ENCODE measurements around the gene KIF19.

Gene KIF19

DNA sequence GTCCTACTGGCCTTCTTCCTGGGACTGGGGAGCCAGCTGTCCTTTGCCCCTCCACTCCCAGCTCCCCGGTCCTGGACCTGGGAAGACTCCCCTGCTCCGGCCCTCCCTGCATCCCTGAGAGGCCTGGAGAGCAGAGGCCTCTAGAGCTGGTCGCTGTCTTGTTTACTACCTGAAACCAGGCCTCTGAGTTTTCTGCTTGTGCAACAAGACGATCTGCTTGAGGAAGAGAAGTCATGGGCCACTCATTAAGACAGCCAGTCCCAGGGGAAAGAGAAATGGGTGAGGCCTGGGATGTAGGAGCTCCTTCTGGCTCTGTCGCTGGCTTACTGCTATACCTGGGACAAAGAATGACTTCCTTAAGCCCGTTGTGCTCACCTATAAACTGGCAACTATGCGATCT lies 76.0 kb downstream of the KIF19 start:
- no peak for DNase-seq
- no peak overlapping the region for H2AFZ ChIP-seq (ENCODE audit: low read length)
- no peaks in the 10 kb centered on the region for H3F3A ChIP-seq (ENCODE audit: insufficient read depth, low read length)
- H3K79me2 ChIP-seq (ENCODE audit: low read length), result no peaks in the 10 kb centered on the region
- no peaks in the 10 kb centered on the region for H4K20me1 ChIP-seq (ENCODE audit: insufficient read depth, low read length)
- no peak overlapping the region for H3K9ac ChIP-seq (ENCODE audit: low read length)
- H3K27me3 ChIP-seq (replicated peaks; ENCODE audit: insufficient read depth, low read length), result peaks cover 80% of the 10 kb centered on the region
- H3K4me3 ChIP-seq (ENCODE audit: low read length), result no peak overlapping the region
- TF ChIP-seq EZH2phosphoT487 (IDR thresholded peaks at IDR 0.05; ENCODE audit: low read length), result no peak
- TF ChIP-seq, protein P1, sequence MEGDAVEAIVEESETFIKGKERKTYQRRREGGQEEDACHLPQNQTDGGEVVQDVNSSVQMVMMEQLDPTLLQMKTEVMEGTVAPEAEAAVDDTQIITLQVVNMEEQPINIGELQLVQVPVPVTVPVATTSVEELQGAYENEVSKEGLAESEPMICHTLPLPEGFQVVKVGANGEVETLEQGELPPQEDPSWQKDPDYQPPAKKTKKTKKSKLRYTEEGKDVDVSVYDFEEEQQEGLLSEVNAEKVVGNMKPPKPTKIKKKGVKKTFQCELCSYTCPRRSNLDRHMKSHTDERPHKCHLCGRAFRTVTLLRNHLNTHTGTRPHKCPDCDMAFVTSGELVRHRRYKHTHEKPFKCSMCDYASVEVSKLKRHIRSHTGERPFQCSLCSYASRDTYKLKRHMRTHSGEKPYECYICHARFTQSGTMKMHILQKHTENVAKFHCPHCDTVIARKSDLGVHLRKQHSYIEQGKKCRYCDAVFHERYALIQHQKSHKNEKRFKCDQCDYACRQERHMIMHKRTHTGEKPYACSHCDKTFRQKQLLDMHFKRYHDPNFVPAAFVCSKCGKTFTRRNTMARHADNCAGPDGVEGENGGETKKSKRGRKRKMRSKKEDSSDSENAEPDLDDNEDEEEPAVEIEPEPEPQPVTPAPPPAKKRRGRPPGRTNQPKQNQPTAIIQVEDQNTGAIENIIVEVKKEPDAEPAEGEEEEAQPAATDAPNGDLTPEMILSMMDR (IDR thresholded peaks at IDR 0.05; ENCODE audit: low read length), result no peak
- TF ChIP-seq EZH2 (optimal IDR thresholded peaks at IDR 0.05; ENCODE audit: low read depth, low read length), result no peak
- H3K9me2 ChIP-seq (replicated peaks; ENCODE audit: insufficient read depth, low read length), result no peaks in the 10 kb centered on the region
- no peaks in the 10 kb centered on the region for H3K9me3 ChIP-seq (replicated peaks; ENCODE audit: insufficient read depth, low read length)
- H3K4me1 ChIP-seq (ENCODE audit: low read length), result no peaks in the 10 kb centered on the region
- H3K36me3 ChIP-seq (replicated peaks; ENCODE audit: insufficient read depth, low read length), result no peaks in the 10 kb centered on the region
- no peak overlapping the region for H3K4me2 ChIP-seq (ENCODE audit: low read depth, low read length)
- no peak overlapping the region for H3K27ac ChIP-seq (ENCODE audit: low read length)

DNA sequence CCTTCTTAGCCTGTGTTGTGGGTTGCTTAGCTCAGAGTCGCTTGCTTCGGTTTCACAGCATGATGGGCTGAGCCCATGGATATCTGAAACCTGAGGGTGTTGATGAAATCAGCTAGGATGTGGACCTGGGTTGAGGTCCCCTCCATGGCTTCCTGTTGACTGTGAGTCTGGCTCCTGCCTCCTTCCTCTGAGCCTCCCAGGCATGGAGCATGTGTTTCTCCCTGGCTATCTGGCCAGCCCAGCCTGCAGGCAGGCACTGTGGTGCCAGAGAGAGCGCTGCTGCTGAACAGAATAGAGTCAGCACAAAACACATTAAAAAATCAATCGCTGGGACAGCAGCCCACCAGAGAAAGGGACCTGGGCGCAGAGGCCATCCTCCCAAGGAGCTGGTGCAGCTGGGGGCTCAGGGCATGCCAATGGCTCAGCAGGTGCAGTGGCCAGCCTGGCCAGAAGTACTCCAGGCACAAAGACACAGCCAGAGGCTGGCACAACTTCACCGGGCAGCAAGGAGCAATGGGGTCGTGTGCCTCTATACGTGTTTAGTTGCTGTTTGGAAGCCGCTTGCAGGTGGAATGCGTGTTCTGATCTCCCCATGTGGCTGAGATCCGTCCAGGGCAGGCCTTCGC lies 77.6 kb downstream of the KIF19 start:
- Histone ChIP-seq H3K4me3 (ENCODE audit: low read length) (no peak overlapping the region), H3F3A (ENCODE audit: insufficient read depth, low read length) (no peaks in the 10 kb centered on the region), H3K79me2 (ENCODE audit: low read length) (no peaks in the 10 kb centered on the region), H3K36me3 (replicated peaks; ENCODE audit: insufficient read depth, low read length) (no peaks in the 10 kb centered on the region), H3K9me2 (replicated peaks; ENCODE audit: insufficient read depth, low read length) (no peaks in the 10 kb centered on the region), H3K4me1 (ENCODE audit: low read length) (no peaks in the 10 kb centered on the region), H4K20me1 (ENCODE audit: insufficient read depth, low read length) (no peaks in the 10 kb centered on the region), H2AFZ (ENCODE audit: low read length) (no peak overlapping the region), H3K27ac (ENCODE audit: low read length) (no peak overlapping the region), H3K4me2 (ENCODE audit: low read depth, low read length) (no peak overlapping the region), H3K9me3 (replicated peaks; ENCODE audit: insufficient read depth, low read length) (no peaks in the 10 kb centered on the region), H3K27me3 (replicated peaks; ENCODE audit: insufficient read depth, low read length) (peaks cover 81% of the 10 kb centered on the region), H3K9ac (ENCODE audit: low read length) (no peak overlapping the region)
- TF ChIP-seq EZH2phosphoT487 (IDR thresholded peaks at IDR 0.05; ENCODE audit: low read length) (no peak), EZH2 (optimal IDR thresholded peaks at IDR 0.05; ENCODE audit: low read depth, low read length) (no peak)
- TF ChIP-seq, protein P1 (IDR thresholded peaks at IDR 0.05; ENCODE audit: low read length), result no peak
- DNase-seq, result no peak

DNA sequence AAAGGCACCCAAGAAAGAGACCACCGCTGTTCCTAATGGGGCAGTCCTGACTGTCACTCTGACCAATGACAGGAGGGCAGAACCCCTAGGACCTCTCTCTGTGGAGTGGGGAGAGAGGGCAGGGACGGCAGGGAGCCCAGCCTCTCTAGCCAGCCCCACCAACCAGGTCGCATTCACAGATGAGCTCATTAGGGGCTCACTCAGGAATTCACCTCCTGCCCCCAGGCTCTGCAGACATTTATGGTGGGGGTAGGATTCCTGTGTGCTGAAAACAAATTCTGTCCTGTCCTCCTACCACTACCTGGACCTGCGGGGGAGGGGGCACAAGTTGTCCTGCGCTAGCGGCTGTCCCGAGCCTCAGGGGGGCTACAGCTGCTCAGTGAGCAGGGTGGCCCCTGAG lies 78.2 kb downstream of the KIF19 start:
- peaks cover 80% of the 10 kb centered on the region for H3K27me3 ChIP-seq (replicated peaks; ENCODE audit: insufficient read depth, low read length)
- no peak overlapping the region for H3K9ac ChIP-seq (ENCODE audit: low read length)

More for the DNA sequence above, 78.2 kb downstream of the KIF19 start:
- DNase-seq, result no peak
- no peaks in the 10 kb centered on the region for H4K20me1 ChIP-seq (ENCODE audit: insufficient read depth, low read length)
- no peaks in the 10 kb centered on the region for H3K4me1 ChIP-seq (ENCODE audit: low read length)
- no peak overlapping the region for H3K4me2 ChIP-seq (ENCODE audit: low read depth, low read length)
- H3K4me3 ChIP-seq (ENCODE audit: low read length), result no peak overlapping the region
- no peaks in the 10 kb centered on the region for H3K9me3 ChIP-seq (replicated peaks; ENCODE audit: insufficient read depth, low read length)
- TF ChIP-seq EZH2 (optimal IDR thresholded peaks at IDR 0.05; ENCODE audit: low read depth, low read length) (no peak), EZH2phosphoT487 (IDR thresholded peaks at IDR 0.05; ENCODE audit: low read length) (no peak)
- TF ChIP-seq, protein P1 (IDR thresholded peaks at IDR 0.05; ENCODE audit: low read length), result no peak
- H3F3A ChIP-seq (ENCODE audit: insufficient read depth, low read length), result no peaks in the 10 kb centered on the region
- H3K27ac ChIP-seq (ENCODE audit: low read length), result no peak overlapping the region
- H2AFZ ChIP-seq (ENCODE audit: low read length), result no peak overlapping the region
- H3K79me2 ChIP-seq (ENCODE audit: low read length), result no peaks in the 10 kb centered on the region
- no peaks in the 10 kb centered on the region for H3K36me3 ChIP-seq (replicated peaks; ENCODE audit: insufficient read depth, low read length)
- H3K9me2 ChIP-seq (replicated peaks; ENCODE audit: insufficient read depth, low read length), result no peaks in the 10 kb centered on the region

Measured in MM.1S (cell line).